Daoy (cell line): Measurements from ENCODE around the gene FAM32A. TPM values are rescaled to one million over a fixed set of nuclear protein-coding genes. Genes with fewer than 3 reads are reported as not detected.
"Not testable (repeated sequence)": the region's sequence is repeated elsewhere in the genome, so short reads cannot be mapped to it uniquely, and the experiment has no call there.

Experiments
- DNase-seq: peaks from one replicate; pipeline ENCODE4 v3.0.0-alpha.2; 2015; ENCODE audit warnings: low read depth
- total RNA-seq: library from RNA; depleted of rRNA; stranded (reverse); fragments of >200 nt; shearing (Covaris generic); gene quantifications from 2 replicates; pipeline ENCODE4 v1.2.3, GENCODE V29; 2014

FAM32A gene
- total RNA-seq, 1 experiment from 2014 or later, result 233 TPM

GRCh38 chr19:16164222-16164890, 20.9 kb upstream of the FAM32A start:
- DNase-seq, result no peak

GRCh38 chr19:16166417-16166816, 18.8 kb upstream of the FAM32A start:
- DNase-seq, result no peak

GRCh38 chr19:16167055-16167454, 18.2 kb upstream of the FAM32A start:
- no peak for DNase-seq

GRCh38 chr19:16168465-16169081, 16.6 kb upstream of the FAM32A start:
- DNase-seq, result peak; percentile 56

- no peak for DNase-seq
Observed at GRCh38 chr19:16170134-16170533, 15.1 kb upstream of the FAM32A start.

GRCh38 chr19:16175954-16176353, 9.3 kb upstream of the FAM32A start:
- no peak for DNase-seq

GRCh38 chr19:16178866-16179265, 6.3 kb upstream of the FAM32A start:
- DNase-seq, result not testable (repeated sequence)

GRCh38 chr19:16180611-16181010, 4.6 kb upstream of the FAM32A start:
- DNase-seq, result peak; percentile 75

- DNase-seq, result no peak
Observed at GRCh38 chr19:16184665-16185122, 516 bp upstream of the FAM32A start.

GRCh38 chr19:16185768-16186123, 536 bp downstream of the FAM32A start:
- DNase-seq, result peak; percentile 60

- no peak for DNase-seq
Observed at GRCh38 chr19:16188521-16188920, 3.3 kb downstream of the FAM32A start.

GRCh38 chr19:16190198-16190597, 5.0 kb downstream of the FAM32A start:
- no peak for DNase-seq

- DNase-seq, result no peak
Observed at GRCh38 chr19:16190736-16191135, 5.5 kb downstream of the FAM32A start.

GRCh38 chr19:16191216-16191908, 6.2 kb downstream of the FAM32A start:
- DNase-seq, result no peak

- DNase-seq, result no peak
Observed at GRCh38 chr19:16193466-16193865, 8.3 kb downstream of the FAM32A start.

GRCh38 chr19:16197188-16197621, 12.0 kb downstream of the FAM32A start:
- DNase-seq, result peak; percentile 76

- DNase-seq, result peak; percentile 99
Observed at GRCh38 chr19:16197622-16198369, 12.6 kb downstream of the FAM32A start, which contains the start of gene AP1M1. TSS of gene AP1M1 (plus strand) at chr19:16197911. CDS start at chr19:16198027, 116 bp downstream.

- no peak for DNase-seq
Observed at GRCh38 chr19:16198370-16198651, 13.1 kb downstream of the FAM32A start.

- no peak for DNase-seq
Observed at GRCh38 chr19:16199275-16199932, 14.2 kb downstream of the FAM32A start.

GRCh38 chr19:16200038-16201010, 15.1 kb downstream of the FAM32A start:
- DNase-seq, result no peak

GRCh38 chr19:16201011-16201391, 15.8 kb downstream of the FAM32A start:
- DNase-seq, result no peak
